Measurements from ENCODE around the gene RBM38.

- no peak for TF ChIP-seq CTCF (IDR thresholded peaks at IDR 0.05)
- no peak for TF ChIP-seq POLR2A (IDR thresholded peaks at IDR 0.05)
Observed at GRCh38 chr20:57455386-57455785, 64.2 kb downstream of the RBM38 start.

Measured in thyroid gland (tissue), 4 donors.